DMS114 treated with DMSO at 0.1 percent for 48 hours (cell line): Measurements from ENCODE around the gene BMP6.

Source experiments
- DNase-seq: peaks from one replicate; lab custom pipeline; 2025; ENCODE audit not compliant: unreplicated experiment; lab: John Stamatoyannopoulos, UW

Gene BMP6

GRCh38 chr6:7719364-7719850 lies 6.5 kb upstream of the BMP6 start:
- no peak for DNase-seq

DNA sequence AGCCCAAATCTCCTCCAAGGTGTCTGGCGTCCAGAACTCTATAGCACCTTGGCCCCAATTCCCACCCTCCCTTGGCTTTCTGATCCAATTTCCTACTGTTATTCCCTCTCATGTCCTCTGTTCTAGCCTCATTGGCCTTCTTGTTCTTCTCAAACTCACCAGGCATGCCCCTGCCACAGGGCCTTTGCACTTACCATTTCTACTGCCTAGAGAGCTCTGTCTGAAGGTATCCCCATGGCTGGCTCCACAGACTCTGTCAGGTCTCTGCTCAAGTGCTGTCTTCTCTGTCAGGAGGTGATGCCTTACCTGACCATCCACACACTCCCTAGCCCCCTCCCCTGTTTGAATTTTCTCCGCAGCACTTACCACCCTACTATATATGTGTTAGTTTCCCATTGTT lies 5.6 kb upstream of the BMP6 start:
- no peak for DNase-seq

DNA sequence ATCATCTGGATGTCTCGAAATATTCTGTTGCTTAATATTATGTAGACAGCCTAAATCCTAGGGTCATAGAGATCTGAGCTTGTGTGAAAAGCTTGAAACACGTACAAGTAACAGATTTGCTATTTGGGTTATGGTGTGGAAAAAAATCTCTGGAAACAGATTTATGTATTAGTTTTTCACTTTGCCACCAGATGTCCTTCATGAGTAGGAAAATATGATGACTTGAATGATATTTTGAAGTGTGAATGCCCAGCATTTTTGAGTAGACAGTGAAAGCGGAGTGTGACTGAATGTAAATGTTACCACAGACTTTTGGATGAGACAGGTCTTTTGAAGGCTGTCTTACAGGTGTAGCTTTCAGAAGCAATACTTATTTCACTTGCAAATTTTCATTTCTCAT lies 4.2 kb upstream of the BMP6 start:
- peak; percentile 37 for DNase-seq

DNA sequence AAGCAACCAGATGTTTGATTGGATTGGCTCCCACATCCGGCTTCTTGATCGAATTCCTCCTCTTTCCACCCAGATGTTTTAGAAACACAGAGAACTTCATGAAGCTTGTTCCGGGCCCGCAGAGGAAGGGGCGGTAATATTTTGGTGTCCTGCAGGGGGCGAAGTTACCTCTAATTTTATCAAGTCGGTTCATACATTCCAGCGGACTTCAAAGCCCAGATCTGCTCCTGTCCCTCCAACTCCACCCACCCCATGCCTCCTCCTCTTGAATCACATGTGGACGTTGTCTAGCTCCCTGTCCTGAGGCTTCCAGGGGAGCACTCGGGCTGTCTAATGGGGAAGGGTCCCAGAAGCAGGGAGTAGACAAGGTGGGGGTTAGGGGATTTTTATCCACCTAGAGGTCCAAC lies 2.9 kb upstream of the BMP6 start:
- peak; percentile 71 for DNase-seq

DNA sequence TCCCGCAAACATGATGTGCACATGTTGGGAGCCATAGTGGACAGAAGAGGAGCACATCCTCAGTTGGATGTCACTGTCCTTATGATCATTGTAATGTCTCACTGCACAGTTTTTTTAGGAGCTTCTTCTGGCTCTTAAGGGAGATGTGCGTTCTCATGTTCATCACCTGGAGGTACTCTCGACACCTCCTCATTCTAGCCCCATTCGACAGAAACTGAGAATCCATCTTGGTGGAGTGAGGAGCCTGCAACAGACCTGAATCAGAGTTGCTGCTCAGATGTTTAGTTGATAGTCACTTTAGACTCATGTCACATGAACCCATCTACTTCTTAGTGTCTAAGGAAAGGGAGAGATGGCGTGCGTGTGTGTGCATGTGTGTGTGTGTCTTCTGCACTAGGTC lies 2.3 kb upstream of the BMP6 start:
- no peak for DNase-seq

GRCh38 chr6:7725412-7725811 lies 487 bp upstream of the BMP6 start:
- DNase-seq = no peak

- no peak for DNase-seq
Measured at GRCh38 chr6:7726416-7727085, 652 bp downstream of the BMP6 start.

GRCh38 chr6:7727086-7727945 lies 1.4 kb downstream of the BMP6 start:
- DNase-seq = peak; percentile 21

DNA sequence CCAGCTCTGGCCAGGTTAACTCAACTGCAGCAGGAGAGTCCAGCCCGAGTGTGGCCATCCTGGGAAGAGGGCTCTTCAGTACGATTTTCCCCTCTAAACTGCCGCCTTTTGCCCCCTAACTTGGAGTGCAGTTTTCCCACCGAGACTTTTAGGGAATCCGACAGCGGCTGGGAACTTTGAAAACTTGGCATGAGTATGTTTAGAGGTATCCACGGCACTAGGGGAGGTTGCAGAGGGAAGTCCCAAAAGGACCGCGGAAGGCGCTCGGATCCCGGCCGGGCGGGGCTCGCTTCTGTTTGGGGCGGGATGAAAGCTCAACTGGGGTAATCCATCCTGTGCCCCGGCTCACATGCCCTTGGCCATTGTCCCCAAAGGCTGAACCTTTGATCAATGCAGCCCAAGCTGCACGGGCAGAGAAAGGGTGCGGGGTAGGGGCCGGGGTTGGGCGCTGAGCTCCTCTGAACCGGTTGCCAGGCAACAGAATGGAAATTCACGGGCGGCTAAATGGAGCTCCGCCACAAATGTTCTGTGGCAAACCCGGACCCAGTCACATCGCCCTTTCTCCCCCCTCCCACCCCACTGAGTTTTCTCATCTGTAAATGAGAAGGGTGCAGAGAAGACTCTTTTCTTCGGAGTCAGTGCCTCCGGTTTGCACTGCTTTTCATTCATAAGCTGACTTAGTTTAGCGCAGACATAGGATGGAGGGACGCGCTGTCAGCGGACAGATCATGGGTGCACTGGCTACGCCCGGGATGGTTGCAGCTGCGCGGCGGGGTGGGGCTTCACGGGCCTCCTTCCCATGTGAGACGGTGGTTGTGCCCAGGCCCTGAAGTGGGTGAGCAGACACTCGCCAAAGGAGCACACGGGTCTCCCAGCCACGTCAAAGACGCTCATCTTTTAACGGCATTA lies 2.3 kb downstream of the BMP6 start:
- peak; percentile 38 for DNase-seq

GRCh38 chr6:7728855-7729590 lies 3.1 kb downstream of the BMP6 start:
- no peak for DNase-seq

GRCh38 chr6:7730001-7730783 lies 4.3 kb downstream of the BMP6 start:
- no peak for DNase-seq

DNA sequence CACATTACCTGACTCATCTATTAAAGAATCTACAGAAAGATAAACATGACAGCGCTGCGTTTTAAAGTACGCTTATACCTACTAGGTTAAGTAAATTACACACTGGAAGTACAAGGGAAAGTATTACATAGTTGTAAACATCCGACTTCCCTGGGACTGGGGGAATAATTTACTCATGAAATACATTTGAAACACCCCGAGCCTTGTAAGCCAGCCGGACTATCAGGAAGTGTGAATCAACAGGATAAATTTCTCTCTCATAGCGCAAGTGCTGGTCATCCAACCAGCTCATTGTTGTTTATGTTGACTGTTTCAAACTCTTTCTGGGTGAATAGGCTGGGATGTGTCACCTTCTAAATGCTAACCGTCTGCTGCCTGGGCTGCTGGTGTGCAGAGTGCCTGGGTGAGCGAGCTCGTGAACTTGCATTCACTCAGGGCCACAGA lies 4.9 kb downstream of the BMP6 start:
- no peak for DNase-seq

GRCh38 chr6:7731294-7731693 lies 5.4 kb downstream of the BMP6 start:
- no peak for DNase-seq

DNA sequence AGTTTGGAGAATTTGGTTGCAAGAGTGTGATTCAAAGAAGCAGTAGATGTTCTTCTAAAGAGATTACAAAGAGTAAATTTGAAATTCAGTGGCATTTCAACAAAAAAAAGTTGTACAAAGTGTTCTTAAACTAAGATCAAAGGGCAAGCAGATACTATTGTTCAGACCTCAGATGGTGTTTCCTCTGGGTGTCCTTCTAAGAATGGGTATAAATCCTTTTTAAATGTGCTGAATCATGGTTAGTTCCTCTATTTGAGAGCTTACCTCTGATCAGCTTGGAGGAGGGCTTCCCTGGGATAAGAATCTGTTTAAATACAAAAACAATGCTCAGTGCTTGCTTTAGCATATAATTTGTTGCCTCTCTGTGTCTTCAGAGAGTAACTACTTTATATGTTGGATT lies 6.3 kb downstream of the BMP6 start:
- no peak for DNase-seq

- no peak for DNase-seq
Measured at GRCh38 chr6:7734707-7735383, 8.9 kb downstream of the BMP6 start.

DNA sequence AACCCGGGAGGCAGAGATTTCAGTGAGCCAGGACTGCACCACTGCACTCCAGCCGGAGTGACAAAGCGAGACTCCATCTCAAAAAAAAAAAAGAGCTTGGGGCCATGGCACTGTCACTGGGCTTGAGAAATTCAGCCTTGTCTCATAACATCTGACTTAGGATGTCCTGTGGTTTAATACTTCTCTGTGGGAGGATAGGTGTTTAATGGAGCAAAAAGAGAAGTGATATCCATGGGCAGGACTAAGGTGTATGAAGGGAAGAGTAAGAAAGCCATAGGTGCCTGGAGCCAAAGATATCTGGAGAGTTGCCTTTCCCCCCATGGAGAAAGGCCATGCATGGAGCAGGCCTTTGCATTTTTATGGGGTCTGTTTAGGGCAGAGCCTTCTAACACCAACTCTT lies 11.2 kb downstream of the BMP6 start:
- no peak for DNase-seq

DNA sequence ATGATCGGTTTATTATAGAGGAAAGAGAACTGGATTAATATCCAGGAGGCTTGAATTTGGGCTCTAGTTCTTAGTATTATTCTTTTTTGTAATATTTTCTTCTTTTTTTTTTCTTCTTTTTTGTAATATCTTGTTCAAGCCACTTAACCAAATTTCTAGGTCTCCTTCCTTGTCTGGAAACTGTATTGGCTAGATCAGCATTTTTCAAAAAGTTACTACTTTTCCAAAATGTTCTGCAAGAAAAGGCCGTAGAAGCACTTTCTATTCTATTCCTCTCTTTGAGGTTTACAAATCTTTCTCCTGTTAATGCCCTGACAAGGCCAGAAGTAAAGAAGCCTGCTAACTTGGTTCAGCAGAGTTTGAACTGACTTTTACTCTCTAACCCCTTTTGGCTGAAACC lies 12.0 kb downstream of the BMP6 start:
- DNase-seq = no peak

GRCh38 chr6:7742223-7742785 lies 16.4 kb downstream of the BMP6 start:
- DNase-seq = no peak

DNA sequence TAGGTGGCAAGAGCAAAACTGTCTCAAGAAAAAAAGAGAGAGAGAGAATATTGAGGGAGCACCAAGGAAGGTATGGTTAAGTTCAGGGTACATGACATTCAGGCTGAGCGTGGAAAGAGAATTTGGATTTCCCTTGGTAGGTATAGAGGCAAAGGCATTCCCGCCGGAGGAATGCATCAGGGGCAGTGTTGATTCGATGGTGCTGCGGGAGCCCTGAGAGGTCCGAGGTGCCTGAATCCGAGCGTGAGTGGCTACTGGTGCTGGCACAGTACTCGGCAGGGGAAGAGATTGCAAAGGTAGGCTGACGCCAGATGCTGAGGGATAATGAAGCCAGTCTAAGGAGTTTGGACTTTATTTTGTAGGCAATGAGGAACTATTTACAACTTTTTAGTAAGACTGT lies 20.0 kb downstream of the BMP6 start:
- no peak for DNase-seq
